HG03378 (cell line): ENCODE measurements around the gene VWA2.
"Not testable (repeated sequence)": the region's sequence is repeated elsewhere in the genome, so short reads cannot be mapped to it uniquely, and the experiment has no call there.

ENCODE experiments used
- ATAC-seq: cut with Tn5 transposase; IDR thresholded peaks from one replicate; pipeline ENCODE4 v1.9.1; 2021; ENCODE audit warnings: mild to moderate bottlenecking, moderate library complexity; ENCODE audit not compliant: unreplicated experiment

Gene VWA2

DNA sequence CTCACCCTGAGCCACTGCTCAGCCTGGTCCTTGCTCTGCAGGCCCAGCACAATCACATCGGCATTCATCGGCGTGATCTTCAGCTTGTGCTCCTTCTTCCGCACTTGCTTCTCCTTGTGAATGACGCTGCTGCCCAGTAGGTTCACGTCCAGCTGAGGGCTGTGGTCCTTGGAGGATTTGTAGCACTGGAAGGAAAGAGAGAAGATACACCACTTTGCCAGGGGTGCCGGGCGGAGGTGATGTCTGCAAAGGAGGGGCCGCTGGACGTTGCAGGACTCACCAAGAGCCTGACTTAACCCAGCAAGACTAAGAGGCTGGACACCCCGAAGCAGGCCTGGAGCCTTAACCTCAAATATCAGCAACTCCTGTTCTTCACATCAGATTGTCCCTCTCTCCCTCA lies 74.8 kb downstream of the VWA2 start:
- no peak for ATAC-seq

GRCh38 chr10:114315566-114316420 lies 76.7 kb downstream of the VWA2 start:
- no peak for ATAC-seq

DNA sequence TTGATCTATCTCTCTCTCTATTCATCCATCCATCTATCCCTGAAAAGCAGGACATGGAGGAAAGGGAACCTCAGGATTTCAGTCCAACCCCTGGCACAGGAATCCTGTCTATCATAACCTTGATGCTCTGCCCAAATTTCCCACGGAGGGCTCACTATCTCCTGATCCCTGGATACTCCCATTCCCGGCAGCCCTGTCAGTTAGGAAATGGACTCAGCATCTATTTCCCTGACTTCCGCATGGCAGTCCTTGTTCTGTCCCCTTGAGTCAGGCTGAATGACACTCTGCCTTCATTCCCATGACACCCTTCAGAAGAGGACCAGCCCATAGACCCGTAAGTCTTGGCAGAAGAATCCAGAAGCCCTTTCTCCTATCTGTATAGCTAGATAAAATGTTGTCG lies 77.7 kb downstream of the VWA2 start:
- no peak for ATAC-seq

DNA sequence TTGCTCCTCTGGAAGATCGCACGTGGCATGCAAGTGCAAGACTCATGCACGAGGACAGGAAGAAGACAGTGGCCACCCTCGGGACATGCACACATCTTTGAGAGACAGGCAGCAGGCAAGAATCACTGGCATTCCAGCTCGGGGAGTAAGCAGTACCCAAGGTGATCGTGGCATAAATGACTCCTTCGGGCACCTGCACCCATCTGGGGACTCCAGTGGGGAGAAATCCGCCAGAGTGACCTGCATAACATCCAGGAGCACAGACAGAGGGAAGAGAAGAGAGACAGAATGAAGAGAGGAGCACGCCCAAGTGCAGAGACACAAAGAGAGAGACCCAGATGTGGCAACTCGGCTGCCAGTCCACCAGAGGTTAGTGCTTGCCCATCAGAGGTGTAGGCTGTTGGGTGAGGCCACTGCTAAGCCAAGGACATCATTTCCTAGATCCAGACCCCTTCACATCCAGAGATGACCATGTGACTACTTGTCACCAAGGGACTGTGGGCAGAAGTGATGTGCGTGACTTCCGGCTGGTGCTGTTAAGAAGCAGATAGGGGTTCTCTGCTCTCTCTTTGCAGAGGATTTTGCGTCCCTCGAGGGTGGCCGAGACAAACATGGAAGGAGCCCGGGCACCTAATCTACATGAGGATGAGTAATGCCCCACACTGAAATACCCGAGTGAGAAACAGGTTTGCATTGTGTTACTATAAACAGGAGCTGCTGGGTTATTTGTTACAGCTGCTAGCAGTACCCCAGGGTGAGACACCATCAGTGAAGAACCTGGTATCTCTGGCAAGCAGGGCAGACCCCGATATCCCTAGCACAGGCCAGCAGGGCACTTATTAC lies 80.6 kb downstream of the VWA2 start:
- ATAC-seq: no peak

DNA sequence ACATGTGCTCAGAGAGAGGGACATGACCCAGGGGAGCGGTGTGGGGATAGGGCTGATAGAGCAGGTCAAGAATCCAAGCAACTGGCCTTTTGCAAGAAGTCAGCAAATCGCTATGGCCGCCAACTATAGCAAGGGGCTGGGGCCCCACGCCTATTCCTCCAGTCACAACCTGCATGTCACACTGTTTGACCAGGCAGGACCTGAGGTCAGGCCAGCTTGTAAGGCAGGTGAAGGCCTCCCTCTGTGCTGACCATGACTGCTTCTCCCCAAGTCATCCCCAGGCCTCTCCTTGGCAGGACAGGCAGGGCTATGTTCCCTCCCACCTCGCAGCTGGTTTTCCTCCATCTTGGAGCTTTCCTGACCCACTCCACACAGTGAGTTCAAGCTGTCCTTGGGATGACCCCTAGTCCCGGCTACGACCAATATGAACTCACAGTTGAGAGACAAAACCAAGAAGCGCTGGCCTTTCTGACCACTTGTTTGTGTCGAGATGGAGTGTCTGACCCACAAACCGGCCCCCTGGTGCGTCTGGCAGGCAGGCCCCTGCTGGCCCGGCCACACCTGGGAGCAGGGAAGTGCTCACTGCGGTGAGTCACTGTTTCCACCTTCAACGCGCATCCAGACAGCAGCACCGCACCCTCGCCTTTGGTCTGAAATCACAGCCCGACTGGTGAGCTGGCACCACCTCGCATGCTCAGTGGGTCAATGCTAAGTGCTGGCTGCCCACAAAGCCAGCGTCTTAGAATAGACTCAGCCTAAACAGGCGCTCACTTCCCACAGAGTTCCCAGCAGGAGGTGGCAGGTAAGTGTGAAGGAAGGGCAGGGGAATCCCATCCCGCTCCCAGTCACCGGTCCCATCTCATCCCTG lies 81.4 kb downstream of the VWA2 start:
- ATAC-seq: no peak

- ATAC-seq: no peak
Observed at GRCh38 chr10:114322344-114322743, 83.3 kb downstream of the VWA2 start.

DNA sequence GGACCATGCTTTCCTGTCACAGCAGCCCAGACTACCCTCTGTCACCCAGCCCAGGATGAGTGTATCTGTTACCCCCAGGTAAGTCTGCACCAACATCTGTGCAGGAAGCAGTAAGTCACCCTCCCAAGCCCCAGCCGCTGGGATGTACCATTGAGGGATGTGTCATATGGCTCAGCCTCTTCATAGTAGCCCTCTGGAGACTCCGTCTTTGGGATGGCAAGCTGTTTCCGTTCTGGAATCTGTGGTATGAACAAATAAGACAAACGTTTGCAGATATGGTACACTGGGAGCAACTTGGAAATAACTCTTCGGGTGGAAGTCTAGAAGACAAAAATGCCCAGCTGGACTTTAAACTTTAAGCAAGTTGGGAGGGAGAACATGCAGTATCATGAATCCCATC lies 84.0 kb downstream of the VWA2 start:
- ATAC-seq: no peak

- no peak for ATAC-seq
Observed at GRCh38 chr10:114326795-114327194, 87.7 kb downstream of the VWA2 start.

DNA sequence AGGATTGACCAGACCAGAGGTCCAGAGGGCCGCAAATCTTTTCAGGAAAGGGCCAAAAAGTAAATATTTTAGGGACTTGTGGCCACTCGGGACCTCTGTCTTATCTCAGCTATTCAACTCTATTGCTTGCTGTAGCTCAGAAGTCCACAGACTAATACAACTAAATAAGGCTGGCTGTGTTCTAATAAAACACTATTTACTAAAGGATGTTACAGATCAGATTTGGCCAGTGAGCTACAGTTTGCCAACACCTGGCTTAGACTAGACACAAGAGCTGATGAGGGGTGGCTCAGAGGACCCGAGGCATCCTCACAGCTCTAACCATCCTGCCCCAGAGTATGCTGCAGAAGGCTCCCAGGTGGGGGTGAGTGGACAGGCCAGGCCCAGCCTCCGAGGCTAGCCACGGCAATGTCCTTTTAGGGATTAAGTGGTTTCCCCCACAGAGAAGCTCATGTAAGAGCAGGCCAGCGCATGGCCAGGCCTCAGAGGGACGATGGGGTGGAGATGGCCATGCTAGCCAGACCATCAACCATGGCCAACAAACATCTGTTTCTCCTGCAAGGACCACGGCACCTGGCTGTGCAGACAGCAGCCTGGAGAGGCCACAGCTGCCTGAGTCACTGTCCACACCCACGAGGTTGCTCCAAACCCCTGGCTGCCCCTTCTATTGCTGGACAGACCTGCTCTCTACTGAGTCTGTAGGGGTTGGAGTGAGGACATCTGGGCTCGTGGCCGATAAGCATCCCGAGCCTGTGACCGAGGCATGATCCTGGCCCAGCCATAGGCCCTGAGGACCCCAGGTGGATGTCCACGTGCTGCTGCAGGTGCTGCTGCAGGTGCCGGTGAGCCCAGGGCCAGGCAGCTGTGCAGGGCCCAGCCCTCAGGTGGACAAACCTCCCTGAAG lies 88.7 kb downstream of the VWA2 start:
- no peak for ATAC-seq

DNA sequence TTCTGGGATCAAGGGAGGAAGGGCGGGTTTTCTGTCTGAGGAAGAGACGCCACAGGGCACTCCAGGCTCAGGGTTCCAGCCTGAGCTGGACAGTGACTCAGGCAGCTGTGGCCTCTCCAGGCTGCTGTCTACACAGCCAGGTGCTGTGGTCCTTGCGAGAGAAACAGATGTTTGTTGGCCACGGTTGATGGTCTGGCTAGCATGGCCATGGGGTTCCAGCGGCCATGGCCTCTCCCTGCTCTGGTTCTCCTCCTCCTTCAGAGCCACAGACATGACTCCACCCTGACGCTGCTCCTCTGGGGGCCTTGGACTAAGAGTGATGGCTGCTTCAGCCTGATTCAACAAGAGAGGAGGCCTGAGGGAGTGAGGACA lies 89.4 kb downstream of the VWA2 start:
- ATAC-seq: no peak

DNA sequence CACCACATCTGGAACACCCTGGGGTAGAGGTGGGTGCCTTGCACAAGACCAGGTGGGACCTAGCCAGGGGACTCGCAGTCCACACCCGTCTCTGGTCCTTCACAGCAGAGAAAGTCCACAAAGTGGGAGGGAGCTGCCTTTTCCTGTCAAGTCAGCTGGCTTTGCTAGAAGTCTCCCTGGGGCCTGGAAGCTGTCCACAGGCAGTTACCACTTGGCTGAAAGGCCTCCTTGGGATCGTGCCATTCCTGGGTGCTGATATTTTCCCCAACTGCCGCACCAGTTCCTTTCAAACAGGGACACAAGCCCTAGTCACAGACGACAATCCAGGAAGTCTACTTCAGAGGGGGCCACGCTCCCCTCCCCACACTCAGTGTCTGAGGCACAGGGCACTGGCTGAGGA lies 89.8 kb downstream of the VWA2 start:
- no peak for ATAC-seq

DNA sequence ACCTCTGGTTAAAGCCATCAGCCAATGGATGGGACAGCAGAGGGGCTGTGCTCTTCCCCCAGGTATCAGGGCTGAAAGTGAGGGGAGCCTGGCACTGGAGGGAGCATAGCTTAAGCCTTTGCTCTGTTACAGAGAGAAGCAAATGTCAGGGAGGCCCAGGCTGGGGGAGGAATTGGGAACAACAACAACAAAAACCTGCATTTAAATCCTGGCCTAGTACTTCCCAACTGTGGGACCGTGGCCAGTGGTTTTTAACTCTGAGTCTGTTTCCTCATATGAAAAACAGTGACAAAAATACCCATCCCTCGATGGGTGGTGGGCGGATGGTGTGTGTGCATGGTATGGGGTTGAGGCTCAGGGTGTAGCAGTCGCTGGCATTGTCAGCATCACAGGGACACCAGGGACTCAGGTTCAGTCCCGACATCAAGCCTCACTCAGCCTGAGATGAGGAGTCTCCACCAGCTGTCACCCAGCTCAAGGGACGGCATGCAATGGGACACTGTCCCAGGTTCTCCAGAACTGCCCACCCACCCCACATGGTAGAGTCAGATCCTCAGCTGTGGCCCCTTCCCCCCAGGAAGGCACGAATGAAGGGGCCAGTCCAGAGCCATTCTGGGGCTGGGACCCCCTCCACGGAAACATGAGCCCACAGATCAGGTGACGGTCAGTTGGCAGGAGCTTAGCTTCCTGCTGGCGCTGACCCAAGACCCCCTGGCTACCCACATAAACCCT lies 90.7 kb downstream of the VWA2 start:
- ATAC-seq: no peak

DNA sequence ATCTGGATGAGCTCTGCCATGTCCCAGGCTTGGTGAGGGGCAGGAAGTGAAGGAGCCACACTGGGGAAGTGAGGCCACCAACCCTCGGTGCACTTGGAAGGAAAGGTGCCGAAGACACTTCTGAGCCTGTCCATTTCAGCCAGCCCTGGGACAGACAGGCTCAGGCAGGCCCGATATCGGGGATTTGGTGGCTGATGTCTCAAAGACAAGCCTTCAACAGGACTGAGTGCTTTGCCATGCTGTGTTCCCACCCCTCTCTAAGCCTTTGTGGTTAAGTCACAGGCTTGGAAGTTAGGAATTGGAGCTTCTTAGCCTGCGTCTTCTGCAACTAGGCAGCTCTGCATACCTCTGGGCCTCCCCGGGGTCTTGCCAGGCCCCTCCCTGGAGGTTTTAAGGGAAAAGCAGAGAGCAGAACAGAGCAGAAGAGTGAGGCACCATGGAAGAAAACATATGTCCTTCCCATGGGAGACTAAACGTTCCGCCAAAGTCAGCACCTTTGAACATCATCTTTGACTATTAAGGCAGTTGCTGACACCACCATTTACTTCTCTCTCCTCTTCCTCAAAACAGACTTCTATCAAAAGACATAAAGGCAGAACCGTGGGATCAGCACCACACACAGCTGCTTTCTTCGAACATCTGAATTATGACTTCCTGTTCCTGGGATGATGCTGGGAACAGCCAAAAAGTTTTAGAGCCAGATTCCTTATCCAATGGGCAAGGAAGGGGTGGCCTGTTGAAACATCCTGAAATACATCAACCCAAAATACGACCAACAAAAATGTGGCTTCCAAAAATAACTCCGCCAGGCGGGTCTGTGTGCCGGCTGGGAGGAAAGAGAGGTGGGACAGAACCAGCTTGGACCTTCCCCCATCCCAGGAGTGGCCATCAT lies 93.5 kb downstream of the VWA2 start:
- no peak for ATAC-seq

DNA sequence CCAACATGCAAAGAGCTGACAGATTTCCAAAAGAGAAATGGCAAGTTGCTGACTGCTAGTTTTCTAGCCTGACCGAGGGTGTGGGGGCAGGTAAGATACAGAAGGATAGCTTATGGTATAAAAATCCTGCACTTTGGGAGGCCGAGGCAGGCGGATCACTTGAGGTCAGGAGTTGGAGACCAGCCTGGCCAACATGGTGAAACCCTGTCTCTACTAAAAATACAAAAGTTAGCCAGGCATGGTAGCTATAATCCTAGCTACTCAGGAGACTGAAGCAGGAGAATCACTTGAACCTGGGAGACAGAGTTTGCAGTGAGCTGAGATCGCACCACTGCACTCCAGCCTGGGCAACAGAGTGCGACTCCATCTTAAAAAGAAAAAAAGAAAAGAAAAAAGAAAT lies 94.4 kb downstream of the VWA2 start:
- ATAC-seq: not testable (repeated sequence)

GRCh38 chr10:114334301-114334700 lies 95.2 kb downstream of the VWA2 start:
- no peak for ATAC-seq

- ATAC-seq: no peak
Observed at GRCh38 chr10:114335614-114336013, 96.6 kb downstream of the VWA2 start.

- no peak for ATAC-seq
Observed at GRCh38 chr10:114336823-114337509, 97.9 kb downstream of the VWA2 start.
